WTC11 (cell line): ENCODE data around the gene KIN. TPM values are rescaled to one million over a fixed set of nuclear protein-coding genes. Genes with fewer than 3 reads are reported as not detected.
A peak's percentile ranks its signal among the peaks of the same experiment; 100 is the strongest.

Experiments used
- ATF1 ChIP-seq: sonication (generic); formaldehyde crosslinking; IDR thresholded peaks from 2 replicates; pipeline ENCODE4 v1.8.1; 2023; ENCODE audit warnings: mild to moderate bottlenecking, moderate library complexity, missing genetic modification reagents
- CBFB ChIP-seq: sonication (generic); formaldehyde crosslinking; IDR thresholded peaks from 2 replicates; pipeline ENCODE4 v1.8.1; 2022; ENCODE audit warnings: mild to moderate bottlenecking, low read depth, missing genetic modification reagents
- FOXP1 ChIP-seq: sonication (generic); formaldehyde crosslinking; IDR thresholded peaks from 2 replicates; pipeline ENCODE4 v1.8.0; 2022; ENCODE audit warnings: missing genetic modification reagents, mild to moderate bottlenecking, moderate library complexity, borderline replicate concordance
- GABPB1 ChIP-seq: sonication (generic); formaldehyde crosslinking; IDR thresholded peaks from 2 replicates; pipeline ENCODE4 v1.8.1; 2023; ENCODE audit warnings: mild to moderate bottlenecking, missing genetic modification reagents
- KAT7 ChIP-seq: sonication (generic); formaldehyde crosslinking; IDR thresholded peaks from 2 replicates; pipeline ENCODE4 v1.8.1; 2023; ENCODE audit warnings: missing genetic modification reagents, mild to moderate bottlenecking, borderline replicate concordance
- MXD4 ChIP-seq: fragments of 250-450 bp; sonication (Bioruptor Pico); IDR thresholded peaks from 2 replicates; pipeline ENCODE4 v1.8.0; 2021; ENCODE audit warnings: mild to moderate bottlenecking, moderate library complexity, borderline replicate concordance
- MYBL2 ChIP-seq: sonication (generic); formaldehyde crosslinking; IDR thresholded peaks from 2 replicates; pipeline ENCODE4 v1.8.1; 2023; ENCODE audit warnings: mild to moderate bottlenecking, moderate library complexity, missing genetic modification reagents
- NFATC4 ChIP-seq: fragments of 250-450 bp; sonication (Bioruptor Pico); IDR thresholded peaks from 2 replicates; pipeline ENCODE4 v1.9.0; 2021; ENCODE audit warnings: mild to moderate bottlenecking
- NFYB ChIP-seq: sonication (generic); formaldehyde crosslinking; conservative IDR thresholded peaks from 2 replicates; pipeline ENCODE4 v1.8.0; 2022; ENCODE audit warnings: low read depth, missing genetic modification reagents
- OVOL2 ChIP-seq: fragments of 250-450 bp; sonication (Bioruptor Pico); IDR thresholded peaks from 2 replicates; pipeline ENCODE4 v1.9.0; 2021; ENCODE audit warnings: mild to moderate bottlenecking, borderline replicate concordance
- RELA ChIP-seq: sonication (generic); formaldehyde crosslinking; IDR thresholded peaks from 2 replicates; pipeline ENCODE4 v1.8.1; 2022; ENCODE audit warnings: missing genetic modification reagents, mild to moderate bottlenecking, borderline replicate concordance
- TCF7 ChIP-seq: sonication (generic); formaldehyde crosslinking; IDR thresholded peaks from 2 replicates; pipeline ENCODE4 v1.8.0; 2022; ENCODE audit warnings: mild to moderate bottlenecking, low read depth, missing genetic modification reagents, moderate library complexity
- TEAD1 ChIP-seq: sonication (generic); formaldehyde crosslinking; IDR thresholded peaks from 2 replicates; pipeline ENCODE4 v1.8.0; 2022; ENCODE audit warnings: mild to moderate bottlenecking, missing genetic modification reagents
- ZNF121 ChIP-seq: sonication (generic); formaldehyde crosslinking; IDR thresholded peaks from 2 replicates; pipeline ENCODE4 v1.8.0; 2023; ENCODE audit warnings: missing genetic modification reagents
- ZNF232 ChIP-seq: sonication (generic); formaldehyde crosslinking; IDR thresholded peaks from 2 replicates; pipeline ENCODE4 v1.8.0; 2022; ENCODE audit warnings: mild to moderate bottlenecking, missing genetic modification reagents
- ZNF317 ChIP-seq: sonication (generic); formaldehyde crosslinking; IDR thresholded peaks from 2 replicates; pipeline ENCODE4 v1.8.1; 2023; ENCODE audit warnings: low read depth, mild to moderate bottlenecking, moderate library complexity, missing genetic modification reagents, borderline replicate concordance
- ZNF396 ChIP-seq: fragments of 250-450 bp; sonication (Bioruptor Pico); IDR thresholded peaks from 2 replicates; pipeline ENCODE4 v1.8.0; 2021; ENCODE audit warnings: mild to moderate bottlenecking, moderate library complexity, borderline replicate concordance
- total RNA-seq: library from RNA; stranded (reverse); gene quantifications from 3 replicates; pipeline ENCODE4 v1.2.3, GENCODE V29; 2021
- TF ChIP-seq, protein P1 (sequence below): sonication (generic); formaldehyde crosslinking; conservative IDR thresholded peaks from 2 replicates; pipeline ENCODE4 v1.8.1; 2022; ENCODE audit warnings: mild to moderate bottlenecking, missing genetic modification reagents
- TF ChIP-seq, protein P2 (sequence below): sonication (generic); formaldehyde crosslinking; IDR thresholded peaks from 2 replicates; pipeline ENCODE4 v1.8.1; 2023; ENCODE audit warnings: mild to moderate bottlenecking, missing genetic modification reagents, moderate library complexity
- TF ChIP-seq, protein P3 (sequence below): sonication (generic); formaldehyde crosslinking; IDR thresholded peaks from 2 replicates; pipeline ENCODE4 v1.8.1; 2022; ENCODE audit warnings: low read depth, missing genetic modification reagents, borderline replicate concordance
- TF ChIP-seq, protein P4 (sequence below): sonication (generic); formaldehyde crosslinking; IDR thresholded peaks from 2 replicates; pipeline ENCODE4 v1.8.0; 2022; ENCODE audit warnings: mild to moderate bottlenecking, missing genetic modification reagents
- TF ChIP-seq, protein P5 (sequence below): sonication (generic); formaldehyde crosslinking; IDR thresholded peaks from 2 replicates; pipeline ENCODE4 v1.8.0; 2022; ENCODE audit warnings: missing genetic modification reagents
- TF ChIP-seq, protein P6 (sequence below): sonication (generic); formaldehyde crosslinking; IDR thresholded peaks from 2 replicates; pipeline ENCODE4 v1.8.1; 2023; ENCODE audit warnings: mild to moderate bottlenecking, missing genetic modification reagents, moderate library complexity
- TF ChIP-seq, protein P7 (sequence below): sonication (generic); formaldehyde crosslinking; IDR thresholded peaks from 2 replicates; pipeline ENCODE4 v1.8.1; 2022; ENCODE audit warnings: mild to moderate bottlenecking, missing genetic modification reagents, moderate library complexity, borderline replicate concordance
- TF ChIP-seq, protein P8 (sequence below): sonication (generic); formaldehyde crosslinking; IDR thresholded peaks from 2 replicates; pipeline ENCODE4 v1.8.1; 2023; ENCODE audit warnings: mild to moderate bottlenecking, missing genetic modification reagents, borderline replicate concordance

Gene KIN
- total RNA-seq, 1 experiment from 2014 or later, result 13.1 TPM

DNA sequence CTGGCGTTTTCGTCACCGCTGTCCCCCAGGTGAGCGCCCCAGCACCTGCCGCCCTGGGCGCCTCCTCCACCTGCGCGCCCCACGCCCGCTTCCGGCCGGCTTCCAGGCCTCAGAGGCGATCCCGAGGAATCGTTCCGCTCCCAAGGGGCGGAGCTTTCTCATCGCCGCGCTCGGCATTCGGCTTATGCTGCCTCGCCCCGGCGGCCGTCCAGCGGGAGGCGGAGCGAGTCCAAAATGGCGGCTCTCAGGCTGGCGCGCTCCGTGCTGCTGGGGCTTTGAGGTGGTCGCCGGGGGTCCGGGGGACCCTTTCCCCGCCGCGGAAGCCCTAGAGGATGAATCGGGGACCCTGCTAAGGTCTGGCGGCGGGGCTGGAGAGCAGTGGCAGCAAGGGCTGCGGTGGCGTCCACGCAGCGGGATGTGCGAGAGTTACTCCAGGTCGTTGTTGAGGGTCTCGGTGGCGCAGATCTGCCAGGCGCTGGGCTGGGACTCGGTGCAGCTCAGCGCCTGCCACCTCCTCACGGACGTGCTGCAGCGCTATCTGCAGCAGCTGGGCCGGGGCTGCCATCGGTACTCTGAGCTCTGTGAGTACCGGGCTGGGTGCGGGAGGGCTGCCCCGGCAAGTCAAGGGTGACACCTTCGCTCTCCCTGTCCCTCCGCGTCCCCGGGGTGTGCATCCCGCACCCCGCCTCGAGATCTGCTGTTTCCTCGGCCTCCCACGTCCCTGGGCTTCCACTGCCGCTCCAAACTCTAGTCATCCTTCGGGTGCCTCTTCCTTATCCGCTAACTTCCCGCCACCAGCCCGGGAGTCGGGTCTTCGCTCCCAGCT, 30.7 kb upstream of the KIN start, which contains the start of gene TAF3 (continued):
- TF ChIP-seq, protein P1, sequence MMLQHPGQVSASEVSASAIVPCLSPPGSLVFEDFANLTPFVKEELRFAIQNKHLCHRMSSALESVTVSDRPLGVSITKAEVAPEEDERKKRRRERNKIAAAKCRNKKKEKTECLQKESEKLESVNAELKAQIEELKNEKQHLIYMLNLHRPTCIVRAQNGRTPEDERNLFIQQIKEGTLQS (CRISPR knock-in tag), result no peak
- TF ChIP-seq, protein P2, sequence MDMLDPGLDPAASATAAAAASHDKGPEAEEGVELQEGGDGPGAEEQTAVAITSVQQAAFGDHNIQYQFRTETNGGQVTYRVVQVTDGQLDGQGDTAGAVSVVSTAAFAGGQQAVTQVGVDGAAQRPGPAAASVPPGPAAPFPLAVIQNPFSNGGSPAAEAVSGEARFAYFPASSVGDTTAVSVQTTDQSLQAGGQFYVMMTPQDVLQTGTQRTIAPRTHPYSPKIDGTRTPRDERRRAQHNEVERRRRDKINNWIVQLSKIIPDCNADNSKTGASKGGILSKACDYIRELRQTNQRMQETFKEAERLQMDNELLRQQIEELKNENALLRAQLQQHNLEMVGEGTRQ, result 0 out of 2 replicates have a peak, but pooled peaks have one; percentile 14
- TF ChIP-seq TCF7 (CRISPR knock-in tag), result 0 out of 2 replicates have a peak, but pooled peaks have one; percentile 67
- no peak for TF ChIP-seq ZNF317 (CRISPR knock-in tag)
- TF ChIP-seq ZNF232 (CRISPR knock-in tag), result 0 out of 2 replicates have a peak, but pooled peaks have one; percentile 86
- TF ChIP-seq MXD4 (CRISPR knock-in tag), result no peak
- no peak for TF ChIP-seq OVOL2 (CRISPR knock-in tag)
- TF ChIP-seq TEAD1 (CRISPR knock-in tag), result peak; percentile 78; the same call in 1 of the 2 replicates
- TF ChIP-seq NFATC4 (CRISPR knock-in tag), result no peak
- TF ChIP-seq GABPB1 (CRISPR knock-in tag), result peak; percentile 84
- TF ChIP-seq MYBL2 (CRISPR knock-in tag), result peak; percentile 9; the same call in 1 of the 2 replicates
- TF ChIP-seq, protein P3, sequence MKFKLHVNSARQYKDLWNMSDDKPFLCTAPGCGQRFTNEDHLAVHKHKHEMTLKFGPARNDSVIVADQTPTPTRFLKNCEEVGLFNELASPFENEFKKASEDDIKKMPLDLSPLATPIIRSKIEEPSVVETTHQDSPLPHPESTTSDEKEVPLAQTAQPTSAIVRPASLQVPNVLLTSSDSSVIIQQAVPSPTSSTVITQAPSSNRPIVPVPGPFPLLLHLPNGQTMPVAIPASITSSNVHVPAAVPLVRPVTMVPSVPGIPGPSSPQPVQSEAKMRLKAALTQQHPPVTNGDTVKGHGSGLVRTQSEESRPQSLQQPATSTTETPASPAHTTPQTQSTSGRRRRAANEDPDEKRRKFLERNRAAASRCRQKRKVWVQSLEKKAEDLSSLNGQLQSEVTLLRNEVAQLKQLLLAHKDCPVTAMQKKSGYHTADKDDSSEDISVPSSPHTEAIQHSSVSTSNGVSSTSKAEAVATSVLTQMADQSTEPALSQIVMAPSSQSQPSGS (CRISPR knock-in tag), result no peak
- TF ChIP-seq NFYB (CRISPR knock-in tag), result 0 out of 2 replicates have a peak, but pooled peaks have one; percentile 14
- no peak for TF ChIP-seq ZNF396 (CRISPR knock-in tag)
- TF ChIP-seq, protein P4, sequence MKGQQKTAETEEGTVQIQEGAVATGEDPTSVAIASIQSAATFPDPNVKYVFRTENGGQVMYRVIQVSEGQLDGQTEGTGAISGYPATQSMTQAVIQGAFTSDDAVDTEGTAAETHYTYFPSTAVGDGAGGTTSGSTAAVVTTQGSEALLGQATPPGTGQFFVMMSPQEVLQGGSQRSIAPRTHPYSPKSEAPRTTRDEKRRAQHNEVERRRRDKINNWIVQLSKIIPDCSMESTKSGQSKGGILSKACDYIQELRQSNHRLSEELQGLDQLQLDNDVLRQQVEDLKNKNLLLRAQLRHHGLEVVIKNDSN (CRISPR knock-in tag), result peak; percentile 53; the same call in 1 of the 2 replicates
- TF ChIP-seq, protein P5, sequence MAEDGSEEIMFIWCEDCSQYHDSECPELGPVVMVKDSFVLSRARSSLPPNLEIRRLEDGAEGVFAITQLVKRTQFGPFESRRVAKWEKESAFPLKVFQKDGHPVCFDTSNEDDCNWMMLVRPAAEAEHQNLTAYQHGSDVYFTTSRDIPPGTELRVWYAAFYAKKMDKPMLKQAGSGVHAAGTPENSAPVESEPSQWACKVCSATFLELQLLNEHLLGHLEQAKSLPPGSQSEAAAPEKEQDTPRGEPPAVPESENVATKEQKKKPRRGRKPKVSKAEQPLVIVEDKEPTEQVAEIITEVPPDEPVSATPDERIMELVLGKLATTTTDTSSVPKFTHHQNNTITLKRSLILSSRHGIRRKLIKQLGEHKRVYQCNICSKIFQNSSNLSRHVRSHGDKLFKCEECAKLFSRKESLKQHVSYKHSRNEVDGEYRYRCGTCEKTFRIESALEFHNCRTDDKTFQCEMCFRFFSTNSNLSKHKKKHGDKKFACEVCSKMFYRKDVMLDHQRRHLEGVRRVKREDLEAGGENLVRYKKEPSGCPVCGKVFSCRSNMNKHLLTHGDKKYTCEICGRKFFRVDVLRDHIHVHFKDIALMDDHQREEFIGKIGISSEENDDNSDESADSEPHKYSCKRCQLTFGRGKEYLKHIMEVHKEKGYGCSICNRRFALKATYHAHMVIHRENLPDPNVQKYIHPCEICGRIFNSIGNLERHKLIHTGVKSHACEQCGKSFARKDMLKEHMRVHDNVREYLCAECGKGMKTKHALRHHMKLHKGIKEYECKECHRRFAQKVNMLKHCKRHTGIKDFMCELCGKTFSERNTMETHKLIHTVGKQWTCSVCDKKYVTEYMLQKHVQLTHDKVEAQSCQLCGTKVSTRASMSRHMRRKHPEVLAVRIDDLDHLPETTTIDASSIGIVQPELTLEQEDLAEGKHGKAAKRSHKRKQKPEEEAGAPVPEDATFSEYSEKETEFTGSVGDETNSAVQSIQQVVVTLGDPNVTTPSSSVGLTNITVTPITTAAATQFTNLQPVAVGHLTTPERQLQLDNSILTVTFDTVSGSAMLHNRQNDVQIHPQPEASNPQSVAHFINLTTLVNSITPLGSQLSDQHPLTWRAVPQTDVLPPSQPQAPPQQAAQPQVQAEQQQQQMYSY (CRISPR knock-in tag), result no peak
- peak; percentile 2; the same call in 1 of the 2 replicates for TF ChIP-seq ATF1 (CRISPR knock-in tag)
- TF ChIP-seq RELA (CRISPR knock-in tag), result no peak
- no peak for TF ChIP-seq KAT7
- TF ChIP-seq, protein P6, sequence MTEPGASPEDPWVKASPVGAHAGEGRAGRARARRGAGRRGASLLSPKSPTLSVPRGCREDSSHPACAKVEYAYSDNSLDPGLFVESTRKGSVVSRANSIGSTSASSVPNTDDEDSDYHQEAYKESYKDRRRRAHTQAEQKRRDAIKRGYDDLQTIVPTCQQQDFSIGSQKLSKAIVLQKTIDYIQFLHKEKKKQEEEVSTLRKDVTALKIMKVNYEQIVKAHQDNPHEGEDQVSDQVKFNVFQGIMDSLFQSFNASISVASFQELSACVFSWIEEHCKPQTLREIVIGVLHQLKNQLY (CRISPR knock-in tag), result no peak
- TF ChIP-seq CBFB (CRISPR knock-in tag), result peak; percentile 88; the same call in 1 of the 2 replicates
- TF ChIP-seq, protein P7, sequence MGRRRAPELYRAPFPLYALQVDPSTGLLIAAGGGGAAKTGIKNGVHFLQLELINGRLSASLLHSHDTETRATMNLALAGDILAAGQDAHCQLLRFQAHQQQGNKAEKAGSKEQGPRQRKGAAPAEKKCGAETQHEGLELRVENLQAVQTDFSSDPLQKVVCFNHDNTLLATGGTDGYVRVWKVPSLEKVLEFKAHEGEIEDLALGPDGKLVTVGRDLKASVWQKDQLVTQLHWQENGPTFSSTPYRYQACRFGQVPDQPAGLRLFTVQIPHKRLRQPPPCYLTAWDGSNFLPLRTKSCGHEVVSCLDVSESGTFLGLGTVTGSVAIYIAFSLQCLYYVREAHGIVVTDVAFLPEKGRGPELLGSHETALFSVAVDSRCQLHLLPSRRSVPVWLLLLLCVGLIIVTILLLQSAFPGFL, result no peak
- TF ChIP-seq ZNF121 (CRISPR knock-in tag), result 0 out of 2 replicates have a peak, but pooled peaks have one; percentile 8
- TF ChIP-seq FOXP1, result peak; percentile 55
- TF ChIP-seq, protein P8, sequence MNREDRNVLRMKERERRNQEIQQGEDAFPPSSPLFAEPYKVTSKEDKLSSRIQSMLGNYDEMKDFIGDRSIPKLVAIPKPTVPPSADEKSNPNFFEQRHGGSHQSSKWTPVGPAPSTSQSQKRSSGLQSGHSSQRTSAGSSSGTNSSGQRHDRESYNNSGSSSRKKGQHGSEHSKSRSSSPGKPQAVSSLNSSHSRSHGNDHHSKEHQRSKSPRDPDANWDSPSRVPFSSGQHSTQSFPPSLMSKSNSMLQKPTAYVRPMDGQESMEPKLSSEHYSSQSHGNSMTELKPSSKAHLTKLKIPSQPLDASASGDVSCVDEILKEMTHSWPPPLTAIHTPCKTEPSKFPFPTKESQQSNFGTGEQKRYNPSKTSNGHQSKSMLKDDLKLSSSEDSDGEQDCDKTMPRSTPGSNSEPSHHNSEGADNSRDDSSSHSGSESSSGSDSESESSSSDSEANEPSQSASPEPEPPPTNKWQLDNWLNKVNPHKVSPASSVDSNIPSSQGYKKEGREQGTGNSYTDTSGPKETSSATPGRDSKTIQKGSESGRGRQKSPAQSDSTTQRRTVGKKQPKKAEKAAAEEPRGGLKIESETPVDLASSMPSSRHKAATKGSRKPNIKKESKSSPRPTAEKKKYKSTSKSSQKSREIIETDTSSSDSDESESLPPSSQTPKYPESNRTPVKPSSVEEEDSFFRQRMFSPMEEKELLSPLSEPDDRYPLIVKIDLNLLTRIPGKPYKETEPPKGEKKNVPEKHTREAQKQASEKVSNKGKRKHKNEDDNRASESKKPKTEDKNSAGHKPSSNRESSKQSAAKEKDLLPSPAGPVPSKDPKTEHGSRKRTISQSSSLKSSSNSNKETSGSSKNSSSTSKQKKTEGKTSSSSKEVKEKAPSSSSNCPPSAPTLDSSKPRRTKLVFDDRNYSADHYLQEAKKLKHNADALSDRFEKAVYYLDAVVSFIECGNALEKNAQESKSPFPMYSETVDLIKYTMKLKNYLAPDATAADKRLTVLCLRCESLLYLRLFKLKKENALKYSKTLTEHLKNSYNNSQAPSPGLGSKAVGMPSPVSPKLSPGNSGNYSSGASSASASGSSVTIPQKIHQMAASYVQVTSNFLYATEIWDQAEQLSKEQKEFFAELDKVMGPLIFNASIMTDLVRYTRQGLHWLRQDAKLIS, result peak; percentile 83; the same call in 1 of the 2 replicates
